Measurements from ENCODE around the gene RABGAP1L.

Gene RABGAP1L

DNA sequence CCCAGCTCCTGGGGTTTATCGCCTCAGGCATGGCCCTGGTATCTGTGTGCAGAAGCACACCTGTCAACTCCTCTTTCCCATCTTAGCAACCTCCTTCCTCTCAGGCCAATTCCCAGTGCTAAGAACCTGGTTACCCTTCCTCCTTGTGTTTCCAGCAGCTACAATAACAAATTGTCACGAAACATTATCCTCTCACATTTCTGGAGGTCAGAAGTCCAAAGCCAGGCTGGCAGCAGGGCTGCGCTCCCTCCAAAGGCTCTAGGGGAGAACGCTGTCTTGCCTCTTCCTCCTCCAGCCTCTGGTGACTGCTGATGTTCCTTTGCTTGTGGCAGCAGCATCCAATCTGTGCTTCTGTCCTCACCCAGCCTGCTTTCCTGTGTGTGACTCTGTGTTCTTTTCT, 874.6 kb downstream of the RABGAP1L start:
- TF ChIP-seq, protein P1, sequence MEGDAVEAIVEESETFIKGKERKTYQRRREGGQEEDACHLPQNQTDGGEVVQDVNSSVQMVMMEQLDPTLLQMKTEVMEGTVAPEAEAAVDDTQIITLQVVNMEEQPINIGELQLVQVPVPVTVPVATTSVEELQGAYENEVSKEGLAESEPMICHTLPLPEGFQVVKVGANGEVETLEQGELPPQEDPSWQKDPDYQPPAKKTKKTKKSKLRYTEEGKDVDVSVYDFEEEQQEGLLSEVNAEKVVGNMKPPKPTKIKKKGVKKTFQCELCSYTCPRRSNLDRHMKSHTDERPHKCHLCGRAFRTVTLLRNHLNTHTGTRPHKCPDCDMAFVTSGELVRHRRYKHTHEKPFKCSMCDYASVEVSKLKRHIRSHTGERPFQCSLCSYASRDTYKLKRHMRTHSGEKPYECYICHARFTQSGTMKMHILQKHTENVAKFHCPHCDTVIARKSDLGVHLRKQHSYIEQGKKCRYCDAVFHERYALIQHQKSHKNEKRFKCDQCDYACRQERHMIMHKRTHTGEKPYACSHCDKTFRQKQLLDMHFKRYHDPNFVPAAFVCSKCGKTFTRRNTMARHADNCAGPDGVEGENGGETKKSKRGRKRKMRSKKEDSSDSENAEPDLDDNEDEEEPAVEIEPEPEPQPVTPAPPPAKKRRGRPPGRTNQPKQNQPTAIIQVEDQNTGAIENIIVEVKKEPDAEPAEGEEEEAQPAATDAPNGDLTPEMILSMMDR (IDR thresholded peaks at IDR 0.05; ENCODE audit: low read depth, low read length, missing control alignments), result no peak
- DNase-seq (ENCODE audit: extremely low read depth, low read depth), result no peak
- H3K4me3 ChIP-seq (replicated peaks; ENCODE audit: low read depth, low read length), result no peak overlapping the region

DNA sequence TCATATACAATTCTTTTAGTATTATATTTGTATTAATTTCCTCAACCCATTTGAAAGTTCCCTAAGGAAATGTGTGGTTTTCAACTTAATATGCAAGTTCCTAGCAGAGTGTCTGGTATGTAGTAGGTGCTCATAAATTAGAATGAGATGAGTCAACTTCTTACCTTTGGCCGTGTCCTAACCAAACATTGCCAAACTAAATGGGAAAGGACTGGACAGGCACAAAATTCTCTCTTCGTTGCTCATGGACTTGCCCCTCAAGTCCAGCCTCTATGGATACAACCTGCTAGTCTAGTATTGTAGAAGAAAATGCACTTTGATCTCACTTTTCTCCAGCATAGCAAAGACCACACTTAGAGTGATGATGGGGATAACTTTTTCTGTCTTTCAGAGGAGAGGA, 875.5 kb downstream of the RABGAP1L start:
- DNase-seq (ENCODE audit: extremely low read depth, low read depth), result no peak
- TF ChIP-seq, protein P1 (IDR thresholded peaks at IDR 0.05; ENCODE audit: low read depth, low read length, missing control alignments), result no peak

DNA sequence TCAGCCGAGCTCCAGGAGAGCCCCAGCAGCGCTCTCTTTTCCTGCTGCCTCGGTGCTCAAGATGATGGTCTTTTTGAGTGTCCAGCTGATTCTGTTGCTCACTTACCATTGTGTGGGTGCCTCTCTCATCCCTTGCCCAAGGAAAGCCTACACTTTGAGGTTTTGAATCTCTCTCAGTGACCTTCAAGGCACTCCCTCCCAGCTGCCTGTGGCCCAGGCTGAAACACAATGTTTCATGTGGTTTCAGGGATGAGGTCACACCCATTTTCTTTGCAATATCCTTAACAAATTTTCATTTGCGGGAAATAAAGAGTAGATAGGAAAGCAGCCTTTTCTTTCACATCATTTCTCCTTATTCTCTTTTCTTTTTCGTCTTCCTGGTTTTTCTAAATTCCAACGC, 876.5 kb downstream of the RABGAP1L start:
- TF ChIP-seq, protein P1 (IDR thresholded peaks at IDR 0.05; ENCODE audit: low read depth, low read length, missing control alignments), result no peak
- no peak for DNase-seq (ENCODE audit: extremely low read depth, low read depth)
- no peak overlapping the region for H3K4me3 ChIP-seq (replicated peaks; ENCODE audit: low read depth, low read length)

More for the DNA sequence above, 875.5 kb downstream of the RABGAP1L start:
- H3K4me3 ChIP-seq (replicated peaks; ENCODE audit: low read depth, low read length), result no peak overlapping the region

DNA sequence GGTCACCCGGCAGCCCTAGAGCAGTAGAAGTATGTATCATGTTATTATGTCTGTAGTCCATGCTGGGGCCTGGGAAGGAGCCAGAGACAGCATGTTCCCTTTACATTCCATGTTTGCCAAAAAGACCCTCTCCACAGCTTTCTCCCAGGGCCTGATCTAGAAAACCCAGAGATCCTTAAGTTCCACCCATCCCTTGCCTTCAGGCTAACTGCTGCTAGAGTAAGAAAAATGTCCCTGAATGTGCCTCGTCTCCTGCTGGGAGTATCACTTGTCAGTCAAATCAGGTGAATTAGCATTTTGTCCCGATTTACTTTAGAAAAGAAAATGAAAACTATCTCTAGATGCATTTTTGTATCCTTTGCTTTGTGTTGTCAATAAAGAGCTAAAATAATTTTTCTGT, 877.2 kb downstream of the RABGAP1L start:
- TF ChIP-seq, protein P1 (IDR thresholded peaks at IDR 0.05; ENCODE audit: low read depth, low read length, missing control alignments), result no peak
- no peak for DNase-seq (ENCODE audit: extremely low read depth, low read depth)
- no peak overlapping the region for H3K4me3 ChIP-seq (replicated peaks; ENCODE audit: low read depth, low read length)

DNA sequence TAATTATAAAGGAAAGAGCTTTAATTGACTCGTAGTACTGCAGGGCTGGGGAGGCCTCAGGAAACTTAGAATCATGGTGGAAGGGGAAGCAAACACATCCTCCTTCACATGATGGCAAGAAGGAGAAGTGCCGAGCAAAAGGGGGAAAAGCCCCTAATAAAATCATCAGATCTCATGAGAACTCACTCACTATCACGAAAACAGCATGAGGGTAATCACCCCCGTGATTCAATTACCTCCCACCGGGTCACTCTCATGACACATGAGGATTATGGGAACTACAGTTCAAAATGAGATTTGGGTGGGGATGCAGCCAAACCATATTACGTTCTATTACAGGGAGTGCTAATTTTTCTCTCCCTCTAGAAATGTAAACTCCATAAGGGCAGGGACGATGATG, 878.1 kb downstream of the RABGAP1L start:
- TF ChIP-seq, protein P1 (IDR thresholded peaks at IDR 0.05; ENCODE audit: low read depth, low read length, missing control alignments), result no peak
- no peak for DNase-seq (ENCODE audit: extremely low read depth, low read depth)

DNA sequence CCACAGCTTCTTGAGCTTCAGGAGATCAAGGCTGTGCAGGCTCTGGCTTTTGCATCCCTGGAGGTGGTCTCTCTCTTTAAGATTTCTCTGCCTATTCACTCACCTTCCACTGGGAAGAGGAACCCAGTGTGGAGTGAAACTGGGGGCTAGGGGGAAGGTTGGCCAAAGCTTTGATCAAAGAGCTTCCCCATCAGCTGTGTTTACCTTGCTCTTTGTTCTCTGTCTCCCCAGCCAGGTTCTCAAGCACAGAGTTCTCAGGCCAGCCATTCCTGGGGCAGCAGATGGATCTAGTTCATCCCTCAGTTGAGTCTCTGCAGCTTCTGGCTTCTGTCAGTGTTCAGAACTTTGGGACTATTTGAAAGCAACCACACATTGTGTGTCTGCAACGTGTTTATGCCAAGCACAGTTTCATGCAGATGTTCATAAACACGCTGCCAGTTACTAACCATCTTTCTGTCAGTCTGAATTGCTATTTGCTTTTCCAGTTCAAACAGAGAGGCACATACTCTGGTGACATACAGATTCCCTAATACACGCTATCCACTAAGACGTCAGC, 881.1 kb downstream of the RABGAP1L start:
- DNase-seq (ENCODE audit: extremely low read depth, low read depth), result no peak
- no peak overlapping the region for H3K4me3 ChIP-seq (replicated peaks; ENCODE audit: low read depth, low read length)
- TF ChIP-seq, protein P1 (IDR thresholded peaks at IDR 0.05; ENCODE audit: low read depth, low read length, missing control alignments), result no peak

More for the DNA sequence above, 878.1 kb downstream of the RABGAP1L start:
- no peak overlapping the region for H3K4me3 ChIP-seq (replicated peaks; ENCODE audit: low read depth, low read length)

DNA sequence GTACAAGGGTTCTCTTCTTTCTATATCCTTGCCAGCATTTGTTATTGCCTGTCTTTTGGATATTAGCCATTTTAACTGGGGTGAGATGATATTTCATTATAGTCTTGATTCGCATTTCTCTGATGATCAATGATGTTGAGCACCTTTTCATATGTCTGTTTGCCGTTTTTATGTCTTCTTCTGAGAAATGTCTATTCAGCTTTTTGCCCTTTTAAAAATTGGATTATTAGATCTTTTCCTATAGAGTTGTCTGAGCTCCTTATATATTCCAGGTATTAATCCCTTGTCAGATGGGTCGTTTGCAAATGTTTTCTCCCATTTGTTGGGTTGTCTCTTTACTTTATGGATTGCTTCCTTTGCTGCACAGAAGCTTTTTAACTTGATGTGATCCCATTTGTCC, 883.3 kb downstream of the RABGAP1L start:
- DNase-seq (ENCODE audit: extremely low read depth, low read depth), result no peak
- H3K4me3 ChIP-seq (replicated peaks; ENCODE audit: low read depth, low read length), result no peak overlapping the region
- TF ChIP-seq, protein P1 (IDR thresholded peaks at IDR 0.05; ENCODE audit: low read depth, low read length, missing control alignments), result no peak

Data from HFF-Myc (cell line).